CD4-positive, alpha-beta memory T cell (primary cell): ENCODE data around the gene HSPB9. TPM values are rescaled to one million over a fixed set of nuclear protein-coding genes. Genes with fewer than 3 reads are reported as not detected.

Experiments used
- CTCF ChIA-PET: fragments of 350-600 bp; sonication (Branson Sonifier 250); formaldehyde crosslinking; loops from one replicate; lab custom pipeline; 2021; ENCODE audit warnings: inconsistent platforms; ENCODE audit not compliant: partially characterized antibody; lab: Charles Lee
- POLR2A ChIA-PET: fragments of 350-600 bp; sonication (Branson Sonifier 250); formaldehyde crosslinking; loops from one replicate; lab custom pipeline; 2021; ENCODE audit not compliant: partially characterized antibody; lab: Charles Lee
- DNase-seq, 5 donors: peaks; one replicate each; pipeline versions ENCODE4 v3.0.0 to v3.0.0-alpha.2; 2020 to 2022; ENCODE audit warnings: mixed read lengths in 1 of 5
- H3K27ac ChIP-seq: one replicate; pipeline ENCODE4 v1.7.0; 2013; ENCODE audit warnings: low read depth, low read length
- H3K27me3 ChIP-seq: 2 replicates; pipeline ENCODE4 v1.7.0; 2013; ENCODE audit warnings: mild to moderate bottlenecking, low read length, moderate library complexity; ENCODE audit not compliant: insufficient read depth
- H3K36me3 ChIP-seq: 2 replicates; pipeline ENCODE4 v1.7.0; 2013; ENCODE audit warnings: mild to moderate bottlenecking, low read length, moderate library complexity; ENCODE audit not compliant: insufficient read depth
- H3K4me1 ChIP-seq: 2 replicates; pipeline ENCODE4 v1.7.0; 2013; ENCODE audit warnings: mild to moderate bottlenecking, low read length, moderate library complexity; ENCODE audit not compliant: insufficient read depth
- H3K4me3 ChIP-seq, 2 donors: one replicate each; pipeline ENCODE4 v1.7.0; 2013; ENCODE audit warnings: low read length in 2 of 2, mild to moderate bottlenecking in 1 of 2
- H3K9me3 ChIP-seq, 2 donors: one replicate each; pipeline ENCODE4 v1.7.0; 2013; ENCODE audit warnings: low read length in 2 of 2, control low read depth in 1 of 2; ENCODE audit not compliant: control insufficient read depth in 1 of 2
- H3K27ac Mint-ChIP-seq, 7 donors: one replicate each; pipeline ENCODE4 v1.8.0; 2020 to 2021; ENCODE audit warnings: mixed read lengths in 7 of 7, mild to moderate bottlenecking in 6 of 7, inconsistent platforms in 3 of 7, moderate library complexity in 3 of 7
- H3K27me3 Mint-ChIP-seq, 2 donors: one replicate each; pipeline ENCODE4 v1.8.0; 2020 to 2021; ENCODE audit warnings: mixed read lengths in 2 of 2
- H3K36me3 Mint-ChIP-seq, 2 donors: one replicate each; pipeline ENCODE4 v1.8.0; 2020 to 2021; ENCODE audit warnings: mixed read lengths in 2 of 2, inconsistent platforms in 1 of 2, mild to moderate bottlenecking in 1 of 2
- H3K4me1 Mint-ChIP-seq, 4 donors: one replicate each; pipeline ENCODE4 v1.8.0; 2020 to 2021; ENCODE audit warnings: mixed read lengths in 4 of 4, mild to moderate bottlenecking in 1 of 4
- H3K4me3 Mint-ChIP-seq, 8 donors: one replicate each; pipeline ENCODE4 v1.8.0; 2020 to 2021; ENCODE audit warnings: mixed read lengths in 8 of 8, mild to moderate bottlenecking in 7 of 8, moderate library complexity in 6 of 8, inconsistent platforms in 3 of 8
- H3K9me3 Mint-ChIP-seq, 8 donors: one replicate each; pipeline ENCODE4 v1.8.0; 2020 to 2021; ENCODE audit warnings: mixed read lengths in 8 of 8, mild to moderate bottlenecking in 5 of 8, inconsistent platforms in 3 of 8, moderate library complexity in 1 of 8
- intact Hi-C: fragments of 100-400 bp; cut with micrococcal nuclease; formaldehyde crosslinking; loops from one replicate; pipeline ENCODE4 v1.15.1; 2023
- polyA plus RNA-seq, 2 donors: library from polyadenylated mRNA; unstranded; fragments of 300-500 nt; fragmentation: Illumina TruSeq; gene quantifications; one replicate each; pipeline ENCODE4 v1.2.3, GENCODE V29; 2021
- total RNA-seq, 2 experiments: library from RNA; stranded (reverse); gene quantifications; one replicate each; pipeline ENCODE4 v1.2.3, GENCODE V29; 2021

Gene HSPB9
- total and polyA plus RNA-seq, 4 experiments from 2014 or later, result not detected

DNA sequence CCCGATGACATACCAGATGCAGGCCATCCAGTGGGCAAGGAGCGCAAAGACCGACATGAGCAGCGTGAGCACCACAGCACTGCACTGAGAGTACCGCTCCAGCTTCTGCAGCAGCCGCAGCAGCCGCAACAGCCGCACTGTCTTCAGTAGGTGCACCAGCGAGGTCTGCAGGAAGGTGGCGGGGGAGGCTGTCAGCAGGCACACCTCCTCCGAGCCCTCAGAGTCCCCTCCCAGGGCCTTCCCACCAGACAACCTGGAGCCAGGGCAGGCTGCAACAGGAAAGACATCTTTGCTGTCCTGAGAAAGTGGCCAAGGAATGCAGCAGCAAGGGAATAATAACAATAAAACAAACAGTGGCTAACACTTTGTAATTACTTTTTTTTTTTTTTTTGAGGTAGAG lies 49.2 kb downstream of the HSPB9 start:
- H3K4me3 Mint-ChIP-seq, result no peak overlapping the region
- H3K9me3 Mint-ChIP-seq, result no peaks in the 10 kb centered on the region
- H3K4me1 ChIP-seq, result no peaks in the 10 kb centered on the region
- ChIA-PET POLR2A (no interaction called here), CTCF (no interaction called here)
- H3K36me3 ChIP-seq, result no peaks in the 10 kb centered on the region
- no peak for DNase-seq
- peaks cover 0 to 2% of the 10 kb centered on the region in 2 donors for H3K27me3 Mint-ChIP-seq
- no peaks in the 10 kb centered on the region for H3K4me1 Mint-ChIP-seq
- H3K36me3 Mint-ChIP-seq, result no peaks in the 10 kb centered on the region
- H3K27ac Mint-ChIP-seq, result no peak overlapping the region
- H3K27ac ChIP-seq, result no peak overlapping the region
- intact Hi-C loops, result no loop called here
- no peaks in the 10 kb centered on the region for H3K27me3 ChIP-seq
- H3K9me3 ChIP-seq, result no peaks in the 10 kb centered on the region
- H3K4me3 ChIP-seq, result no peak overlapping the region

Other genes starting within 250 kb of the HSPB9 start
- gene ACLY, start 203.9 kb upstream of the HSPB9 start, total RNA-seq, result 10 to 100 TPM; 84.4 to 88.5 TPM
- gene ACLY, start 203.9 kb upstream of the HSPB9 start, polyA plus RNA-seq, result 10 to 100 TPM; 58.7 to 72.1 TPM
- gene ODAD4, start 192.2 kb upstream of the HSPB9 start, total RNA-seq, result under 1 TPM in 1 of 2 experiments, not detected in 1; 0.20 TPM
- under 1 TPM in 1 of 2 donors, not detected in 1; 0.11 TPM for gene ODAD4, start 192.2 kb upstream of the HSPB9 start, polyA plus RNA-seq
- gene CNP, start 156.0 kb upstream of the HSPB9 start, total RNA-seq, result 10 to 100 TPM; 31.0 to 36.9 TPM
- 10 to 100 TPM; 23.6 to 35.7 TPM for gene CNP, start 156.0 kb upstream of the HSPB9 start, polyA plus RNA-seq
- 100 to 1,000 TPM; 106 to 112 TPM for gene DNAJC7, start 105.4 kb upstream of the HSPB9 start, total RNA-seq
- 10 to 100 TPM; 45.2 to 67.2 TPM for gene DNAJC7, start 105.4 kb upstream of the HSPB9 start, polyA plus RNA-seq
- 10 to 100 TPM; 19.7 TPM for gene NKIRAS2, start 102.7 kb upstream of the HSPB9 start, total RNA-seq
- 10 to 100 TPM; 22.0 to 28.8 TPM for gene NKIRAS2, start 102.7 kb upstream of the HSPB9 start, polyA plus RNA-seq
- under 1 TPM; 0.76 to 0.97 TPM for gene C17orf113, start 72.2 kb upstream of the HSPB9 start, total RNA-seq
- gene C17orf113, start 72.2 kb upstream of the HSPB9 start, polyA plus RNA-seq, result under 1 TPM; 0.39 to 0.53 TPM
- under 1 TPM in 1 of 2 experiments, not detected in 1; 0.36 TPM for gene ZNF385C, start 24.3 kb upstream of the HSPB9 start, total RNA-seq
- gene ZNF385C, start 24.3 kb upstream of the HSPB9 start, polyA plus RNA-seq, result not detected
- 10 to 100 TPM; 41.8 to 43.3 TPM for gene DHX58, start 10.1 kb upstream of the HSPB9 start, total RNA-seq
- 10 to 100 TPM; 11.9 to 19.3 TPM for gene DHX58, start 10.1 kb upstream of the HSPB9 start, polyA plus RNA-seq
- gene KAT2A, start 1.4 kb upstream of the HSPB9 start, total RNA-seq, result 10 to 100 TPM; 38.5 to 39.9 TPM
- 1 to 10 TPM; 5.9 to 7.3 TPM for gene KAT2A, start 1.4 kb upstream of the HSPB9 start, polyA plus RNA-seq
- gene RAB5C, start 32.2 kb downstream of the HSPB9 start, total RNA-seq, result 10 to 100 TPM; 77.7 to 80.6 TPM
- 10 to 100 TPM; 63.4 to 73.1 TPM for gene RAB5C, start 32.2 kb downstream of the HSPB9 start, polyA plus RNA-seq
- gene KCNH4, start 58.3 kb downstream of the HSPB9 start, total RNA-seq, result under 1 TPM; 0.09 to 0.11 TPM
- gene KCNH4, start 58.3 kb downstream of the HSPB9 start, polyA plus RNA-seq, result not detected
- not detected for gene HCRT, start 62.6 kb downstream of the HSPB9 start, total RNA-seq
- not detected for gene HCRT, start 62.6 kb downstream of the HSPB9 start, polyA plus RNA-seq
- gene GHDC, start 71.7 kb downstream of the HSPB9 start, total RNA-seq, result 10 to 100 TPM; 23.9 to 25.3 TPM
- 10 to 100 TPM; 12.9 to 17.9 TPM for gene GHDC, start 71.7 kb downstream of the HSPB9 start, polyA plus RNA-seq
- 100 to 1,000 TPM; 244 to 261 TPM for gene STAT5B, start 153.6 kb downstream of the HSPB9 start, total RNA-seq
- gene STAT5B, start 153.6 kb downstream of the HSPB9 start, polyA plus RNA-seq, result 100 to 1,000 TPM in 1 of 2 donors, 10 to 100 TPM in 1; 91.3 to 146 TPM
- gene STAT5A, start 165.7 kb downstream of the HSPB9 start, total RNA-seq, result 100 to 1,000 TPM; 130 to 133 TPM
- gene STAT5A, start 165.7 kb downstream of the HSPB9 start, polyA plus RNA-seq, result 10 to 100 TPM; 66.7 to 94.6 TPM